ENCODE measurements around the gene CLIC3.

DNA sequence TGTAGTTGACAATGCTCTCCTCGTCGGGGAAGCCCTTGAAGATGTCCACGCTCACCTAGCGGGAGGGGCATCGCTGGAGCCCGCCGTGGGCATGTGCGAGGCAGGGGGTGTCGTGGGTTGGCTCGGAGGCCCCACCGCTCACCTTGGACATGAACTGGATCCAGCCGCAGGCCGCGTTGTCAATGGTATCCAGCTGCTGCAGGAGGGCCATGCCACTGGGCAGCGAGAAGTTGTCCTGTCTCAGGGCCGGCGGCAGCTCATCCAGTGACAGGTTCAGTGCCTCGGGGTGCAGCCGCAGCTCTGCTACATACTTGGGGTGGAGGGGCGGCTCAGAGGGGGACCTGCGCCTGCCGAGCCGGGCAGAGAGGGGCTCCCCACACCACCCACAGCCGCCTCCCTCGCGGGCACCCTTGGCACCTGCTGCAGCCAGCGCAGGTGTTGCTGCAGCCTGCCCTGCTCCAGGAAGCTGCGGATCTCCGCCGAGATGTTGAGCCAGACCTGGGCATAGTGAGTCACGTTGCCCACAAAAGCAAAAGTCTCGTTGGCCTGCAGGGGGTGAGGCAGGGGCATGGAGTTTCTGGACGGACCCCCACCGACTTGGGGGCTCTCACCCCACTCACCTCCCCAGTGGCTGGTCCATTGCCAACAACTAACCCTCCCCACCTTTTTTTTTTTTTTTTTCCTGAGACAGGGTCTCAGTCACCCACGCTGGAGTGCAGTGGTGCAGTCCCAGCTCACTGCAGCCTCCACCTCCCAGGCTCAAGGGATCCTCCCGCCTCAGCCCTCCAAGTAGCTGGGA, 22.6 kb upstream of the CLIC3 start:
- no peak for TF ChIP-seq EZH2 (IDR thresholded peaks at IDR 0.05; ENCODE audit: low read depth)
- TF ChIP-seq, protein P1, sequence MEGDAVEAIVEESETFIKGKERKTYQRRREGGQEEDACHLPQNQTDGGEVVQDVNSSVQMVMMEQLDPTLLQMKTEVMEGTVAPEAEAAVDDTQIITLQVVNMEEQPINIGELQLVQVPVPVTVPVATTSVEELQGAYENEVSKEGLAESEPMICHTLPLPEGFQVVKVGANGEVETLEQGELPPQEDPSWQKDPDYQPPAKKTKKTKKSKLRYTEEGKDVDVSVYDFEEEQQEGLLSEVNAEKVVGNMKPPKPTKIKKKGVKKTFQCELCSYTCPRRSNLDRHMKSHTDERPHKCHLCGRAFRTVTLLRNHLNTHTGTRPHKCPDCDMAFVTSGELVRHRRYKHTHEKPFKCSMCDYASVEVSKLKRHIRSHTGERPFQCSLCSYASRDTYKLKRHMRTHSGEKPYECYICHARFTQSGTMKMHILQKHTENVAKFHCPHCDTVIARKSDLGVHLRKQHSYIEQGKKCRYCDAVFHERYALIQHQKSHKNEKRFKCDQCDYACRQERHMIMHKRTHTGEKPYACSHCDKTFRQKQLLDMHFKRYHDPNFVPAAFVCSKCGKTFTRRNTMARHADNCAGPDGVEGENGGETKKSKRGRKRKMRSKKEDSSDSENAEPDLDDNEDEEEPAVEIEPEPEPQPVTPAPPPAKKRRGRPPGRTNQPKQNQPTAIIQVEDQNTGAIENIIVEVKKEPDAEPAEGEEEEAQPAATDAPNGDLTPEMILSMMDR (conservative IDR thresholded peaks at IDR 0.05), result no peak
